Parathyroid adenoma (tissue), 2 donors: Measurements from ENCODE around the gene KIF14.

ENCODE experiments used
- H2AFZ ChIP-seq: fragments of 300-600 bp; sonication (generic); one replicate; pipeline ENCODE4 v1.7.0; 2017; ENCODE audit warnings: antibody characterized with exemption, mild to moderate bottlenecking
- H3K27ac ChIP-seq: fragments of 300-600 bp; sonication (generic); one replicate; pipeline ENCODE4 v1.7.0; 2017
- H3K27me3 ChIP-seq: fragments of 300-600 bp; sonication (generic); one replicate; pipeline ENCODE4 v1.7.0; 2017; ENCODE audit warnings: low read length; ENCODE audit not compliant: control insufficient read depth, insufficient read depth
- H3K36me3 ChIP-seq: fragments of 300-600 bp; sonication (generic); one replicate; pipeline ENCODE4 v1.7.0; 2017; ENCODE audit warnings: low read length; ENCODE audit not compliant: control insufficient read depth, insufficient read depth
- H3K4me1 ChIP-seq: fragments of 300-600 bp; sonication (generic); one replicate; pipeline ENCODE4 v1.7.0; 2017; ENCODE audit warnings: control low read depth
- H3K4me2 ChIP-seq: fragments of 300-600 bp; sonication (generic); one replicate; pipeline ENCODE4 v1.7.0; 2017; ENCODE audit warnings: low read length
- H3K4me3 ChIP-seq: fragments of 300-600 bp; sonication (generic); one replicate; pipeline ENCODE4 v1.7.0; 2017; ENCODE audit warnings: low read depth, low read length
- H3K79me2 ChIP-seq: fragments of 300-600 bp; sonication (generic); one replicate; pipeline ENCODE4 v1.7.0; 2017; ENCODE audit warnings: control low read depth
- H3K9ac ChIP-seq: fragments of 300-600 bp; sonication (generic); one replicate; pipeline ENCODE4 v1.7.0; 2017; ENCODE audit warnings: mild to moderate bottlenecking
- H3K9me3 ChIP-seq: fragments of 300-600 bp; sonication (generic); one replicate; pipeline ENCODE4 v1.7.0; 2017; ENCODE audit warnings: low read length; ENCODE audit not compliant: control insufficient read depth
- CTCF ChIP-seq: fragments of 300-600 bp; sonication (generic); IDR thresholded peaks from one replicate; pipeline ENCODE4 v1.7.0; 2017; ENCODE audit warnings: antibody characterized with exemption, mild to moderate bottlenecking
- donor health status: primary hyperparathyroidism.

The KIF14 gene

GRCh38 chr1:200505257-200505656 is 115.3 kb downstream of the KIF14 start:
- Histone ChIP-seq H2AFZ (no peak overlapping the region), H3K27ac (no peak overlapping the region), H3K9me3 (no peaks in the 10 kb centered on the region), H3K79me2 (no peaks in the 10 kb centered on the region), H3K36me3 (no peaks in the 10 kb centered on the region), H3K9ac (no peak overlapping the region), H3K4me1 (no peaks in the 10 kb centered on the region), H3K4me2 (no peak overlapping the region), H3K4me3 (no peak overlapping the region), H3K27me3 (no peaks in the 10 kb centered on the region)
- TF ChIP-seq CTCF = no peak
